DMS79 treated with DMSO at 0.1 percent for 48 hours (cell line): ENCODE data around the gene TSHZ3.

Experiments used
- DNase-seq: peaks from one replicate; lab custom pipeline; 2025; lab: John Stamatoyannopoulos, UW

Gene TSHZ3

DNA sequence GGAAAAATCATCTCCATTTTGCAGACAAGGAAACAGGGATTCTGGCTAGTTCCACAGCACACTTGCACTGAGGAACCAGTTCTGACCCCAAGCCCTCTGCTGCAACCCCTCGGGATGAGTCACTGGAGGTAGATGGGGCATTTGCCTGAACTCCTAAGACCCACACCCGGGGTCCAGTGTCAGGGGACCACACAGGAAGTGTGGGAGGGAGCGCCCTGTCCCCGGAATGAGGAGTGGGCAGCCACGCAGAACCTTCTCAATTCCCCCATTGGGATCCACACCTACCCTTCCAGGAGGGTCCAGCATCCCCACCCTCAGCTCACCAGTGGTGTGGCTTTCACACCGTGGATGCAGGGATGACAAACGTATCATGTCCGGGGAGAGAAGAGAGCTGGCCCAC, 62.7 kb downstream of the TSHZ3 start:
- no peak for DNase-seq

DNA sequence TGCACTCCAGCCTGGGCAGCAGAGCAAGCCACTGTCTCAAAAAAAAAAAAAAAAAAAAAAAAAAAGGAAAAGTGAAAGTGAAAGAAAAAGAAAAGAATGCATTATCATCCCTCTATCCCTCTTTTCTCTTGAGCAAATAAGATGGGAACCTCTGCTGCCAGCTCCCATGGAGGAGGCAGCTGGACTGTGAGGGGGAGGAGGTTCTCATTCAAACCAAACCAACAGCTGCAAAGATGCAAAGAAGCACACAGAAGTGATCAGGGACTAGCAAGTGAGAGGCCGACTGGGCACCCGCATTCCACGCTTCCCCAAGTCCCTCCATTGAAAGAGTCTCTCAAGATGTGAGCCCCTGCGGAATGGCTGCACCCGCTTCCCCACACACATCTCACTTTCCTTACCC, 63.5 kb downstream of the TSHZ3 start:
- DNase-seq = peak; percentile 24

DNA sequence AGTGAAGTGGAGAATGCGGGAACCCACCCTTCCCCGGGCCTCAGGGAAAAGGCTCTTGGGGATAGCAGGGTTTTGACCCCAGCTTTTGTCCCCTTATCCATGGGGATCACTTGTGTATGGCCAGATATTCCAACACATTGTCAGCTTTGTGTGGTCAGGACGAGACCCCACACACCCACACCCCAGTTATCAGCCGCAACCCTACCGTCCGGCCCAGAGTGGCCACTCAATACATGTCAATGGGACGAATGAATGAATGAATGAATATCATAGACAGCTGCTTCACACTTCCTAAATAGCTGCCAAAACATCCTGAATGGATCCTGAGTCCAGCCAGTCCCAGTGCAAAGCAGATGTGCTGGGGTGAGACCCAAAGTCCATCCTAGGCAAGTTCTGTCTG, 64.6 kb downstream of the TSHZ3 start:
- no peak for DNase-seq

DNA sequence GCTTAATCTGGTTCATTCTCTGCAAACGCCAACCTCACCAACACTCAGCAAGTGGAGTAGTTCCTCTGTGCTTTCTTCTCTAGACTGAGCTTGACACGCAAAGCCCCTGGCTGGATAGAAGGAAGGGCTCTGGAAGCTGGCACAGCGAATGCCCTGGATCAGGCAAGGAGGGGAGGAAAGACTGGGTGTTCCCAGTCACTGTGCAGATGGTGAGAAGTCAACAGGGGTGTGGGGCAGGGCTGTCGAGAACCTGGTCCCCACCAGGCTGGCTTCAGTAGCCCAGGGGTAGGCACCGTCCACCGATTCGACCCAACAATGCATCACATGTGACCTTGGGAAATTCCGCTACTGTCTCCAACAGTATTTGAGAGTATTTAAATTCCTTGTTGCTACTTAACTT, 65.5 kb downstream of the TSHZ3 start:
- DNase-seq = no peak

DNA sequence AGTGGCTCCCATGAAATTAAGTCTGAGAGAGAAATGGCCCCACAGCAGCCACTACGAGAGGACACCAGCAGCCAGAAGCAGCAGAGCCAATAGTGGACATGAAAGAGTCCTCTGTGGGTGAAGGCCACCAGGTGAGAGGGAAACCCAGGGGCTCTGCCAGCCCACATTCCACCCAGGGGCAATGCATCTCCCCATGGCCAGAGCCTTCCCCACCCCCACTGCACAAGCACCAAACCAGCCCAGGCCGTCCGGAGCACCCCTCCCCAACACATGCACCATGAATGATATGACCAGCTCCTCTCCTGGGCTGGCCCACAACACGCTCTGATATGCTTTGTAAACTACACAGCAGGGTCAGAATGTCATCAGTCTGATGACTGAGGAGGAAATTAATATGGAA, 66.9 kb downstream of the TSHZ3 start:
- DNase-seq = no peak

DNA sequence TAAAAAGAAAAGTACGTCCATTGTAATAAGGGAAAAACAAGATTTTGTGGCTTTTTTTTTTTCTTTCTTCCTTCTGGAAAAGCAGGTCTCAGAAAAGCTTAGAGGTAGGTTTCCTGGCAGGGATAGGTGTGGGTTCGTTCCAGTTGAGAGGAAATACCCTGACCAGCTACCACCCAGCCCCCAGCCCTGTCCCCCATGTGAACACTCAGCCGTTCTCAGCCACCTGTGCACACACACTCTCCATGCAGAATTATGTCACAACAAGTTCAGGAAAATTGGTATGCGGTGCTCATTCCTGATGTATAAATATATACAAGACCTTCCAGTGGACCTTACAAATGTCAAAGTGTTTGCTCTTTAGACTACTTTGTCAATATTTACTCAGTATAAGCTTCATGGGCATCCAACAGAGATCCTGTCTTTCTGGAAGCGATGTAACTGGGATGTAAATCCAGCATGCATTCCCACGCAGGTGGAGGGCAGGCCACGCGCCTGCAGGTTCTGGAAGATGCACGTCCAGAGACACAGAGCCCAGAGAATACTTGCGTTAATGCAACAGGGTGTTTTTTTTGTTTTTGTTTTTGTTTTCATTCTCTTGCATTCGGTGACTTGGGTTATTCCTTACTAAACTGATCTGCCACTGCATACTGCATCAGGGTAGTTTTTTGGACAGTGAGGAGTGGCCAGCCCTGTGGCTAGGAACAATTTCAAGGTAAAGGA, 68.8 kb downstream of the TSHZ3 start:
- DNase-seq = peak; percentile 10

DNA sequence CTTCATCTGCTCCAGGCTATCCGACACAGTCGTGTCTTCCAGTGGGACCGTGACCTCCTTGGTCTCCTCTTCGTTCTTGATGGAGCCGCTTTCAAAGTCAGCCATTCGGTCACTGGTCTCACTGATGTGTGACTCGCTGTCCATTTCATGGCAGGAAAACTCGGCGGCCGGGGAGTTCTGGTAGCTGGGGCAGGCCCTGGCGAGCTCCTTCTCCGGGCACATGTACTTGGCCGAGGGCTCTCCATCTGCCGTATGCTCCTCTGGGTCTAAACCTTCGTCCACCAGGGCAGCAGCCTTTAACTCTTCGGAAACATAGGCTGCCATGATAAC, 69.8 kb downstream of the TSHZ3 start:
- no peak for DNase-seq

DNA sequence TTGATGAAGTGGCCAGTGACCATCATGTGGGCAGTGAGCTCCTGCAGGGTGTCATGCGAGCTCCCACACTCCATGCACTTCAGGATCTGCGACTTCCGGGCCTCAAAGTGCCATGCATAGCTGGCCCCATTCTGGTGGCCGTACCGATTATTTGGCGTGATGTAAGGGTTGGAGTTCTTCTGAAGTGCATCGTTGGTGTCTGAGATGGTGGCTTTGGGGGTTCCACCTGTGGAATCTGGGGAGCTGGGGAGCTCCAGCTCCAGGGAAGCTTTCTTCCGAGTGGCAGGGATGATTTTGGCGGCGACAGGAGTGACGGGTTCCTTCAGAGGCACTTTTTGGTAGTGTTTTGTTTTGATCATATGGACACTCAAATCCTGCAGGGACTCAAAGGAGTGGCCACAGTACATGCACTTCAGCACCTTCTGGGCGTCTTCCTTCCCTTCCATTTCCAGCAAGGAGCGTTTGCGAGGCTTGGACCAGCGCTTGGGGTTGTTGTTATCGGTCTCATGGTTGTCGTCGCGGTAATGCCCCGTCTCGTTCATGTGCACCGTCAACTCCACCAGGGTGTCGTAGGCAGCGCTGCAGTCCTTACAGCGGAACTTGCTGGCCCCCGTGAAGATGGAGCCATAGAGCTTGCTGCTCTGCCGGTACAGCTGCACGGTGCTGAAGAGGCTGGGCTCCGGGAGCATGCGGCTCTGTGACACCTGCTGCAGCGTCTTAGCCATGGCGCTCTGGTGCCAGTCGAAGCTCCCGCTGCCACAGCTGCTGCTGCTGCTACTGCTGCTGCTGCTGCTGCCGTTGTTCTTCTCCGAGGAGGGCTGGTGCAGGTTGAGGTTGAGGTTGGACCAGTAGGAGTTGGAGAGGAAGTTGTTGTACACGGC, 70.4 kb downstream of the TSHZ3 start:
- DNase-seq = no peak

DNA sequence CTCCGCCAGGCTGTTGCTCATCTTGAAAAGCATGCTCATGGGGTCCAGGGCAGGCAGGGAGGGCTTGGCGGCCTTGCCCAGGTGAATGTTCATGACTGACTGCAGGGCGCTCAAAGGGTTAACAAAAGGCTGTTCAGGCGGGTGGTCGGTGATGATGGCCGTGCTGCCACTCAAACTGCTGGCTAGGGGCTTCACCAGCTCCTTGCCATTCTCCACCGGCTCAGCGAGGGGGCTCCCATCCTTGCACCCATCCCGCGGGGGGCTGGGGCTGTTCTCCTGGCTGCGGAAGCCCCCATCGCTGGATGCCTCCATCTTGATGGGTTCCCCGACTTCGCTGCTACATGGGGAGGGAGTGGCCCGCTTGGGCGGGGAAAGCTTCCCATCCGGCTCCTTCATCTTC, 71.7 kb downstream of the TSHZ3 start:
- DNase-seq = no peak

DNA sequence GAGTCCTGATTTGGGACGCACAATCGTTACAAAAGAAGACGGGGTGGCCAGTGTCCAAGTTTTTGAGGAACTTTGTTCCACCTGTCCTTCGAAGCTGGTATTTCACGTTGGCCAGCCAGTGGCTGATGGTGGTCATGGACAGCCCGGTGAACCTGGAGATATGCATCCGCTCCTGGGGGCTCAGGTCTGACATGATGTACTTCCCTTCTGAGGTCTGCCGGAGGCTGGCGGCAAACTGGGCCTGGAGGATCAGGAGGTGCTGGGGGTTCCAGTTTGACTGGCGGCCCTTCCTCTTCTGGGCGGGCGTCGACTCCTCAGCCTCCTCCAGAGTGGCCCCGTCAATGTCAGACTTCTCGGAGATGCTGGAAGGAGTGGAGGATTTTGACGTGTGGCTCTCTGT, 72.4 kb downstream of the TSHZ3 start:
- DNase-seq = no peak

DNA sequence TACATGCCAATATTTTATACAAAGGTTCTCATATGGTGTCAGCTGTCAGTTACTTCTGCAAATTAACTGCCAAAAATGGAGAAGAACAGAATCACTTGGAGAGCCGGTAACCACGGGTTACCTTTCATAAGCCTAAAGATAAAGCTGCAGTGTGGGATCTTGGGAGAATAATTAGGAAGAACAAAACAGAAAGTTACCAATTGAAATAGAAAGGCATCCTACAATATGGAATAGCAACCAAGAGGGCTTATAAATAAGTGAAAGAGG, 74.2 kb downstream of the TSHZ3 start:
- DNase-seq = peak; percentile 12

DNA sequence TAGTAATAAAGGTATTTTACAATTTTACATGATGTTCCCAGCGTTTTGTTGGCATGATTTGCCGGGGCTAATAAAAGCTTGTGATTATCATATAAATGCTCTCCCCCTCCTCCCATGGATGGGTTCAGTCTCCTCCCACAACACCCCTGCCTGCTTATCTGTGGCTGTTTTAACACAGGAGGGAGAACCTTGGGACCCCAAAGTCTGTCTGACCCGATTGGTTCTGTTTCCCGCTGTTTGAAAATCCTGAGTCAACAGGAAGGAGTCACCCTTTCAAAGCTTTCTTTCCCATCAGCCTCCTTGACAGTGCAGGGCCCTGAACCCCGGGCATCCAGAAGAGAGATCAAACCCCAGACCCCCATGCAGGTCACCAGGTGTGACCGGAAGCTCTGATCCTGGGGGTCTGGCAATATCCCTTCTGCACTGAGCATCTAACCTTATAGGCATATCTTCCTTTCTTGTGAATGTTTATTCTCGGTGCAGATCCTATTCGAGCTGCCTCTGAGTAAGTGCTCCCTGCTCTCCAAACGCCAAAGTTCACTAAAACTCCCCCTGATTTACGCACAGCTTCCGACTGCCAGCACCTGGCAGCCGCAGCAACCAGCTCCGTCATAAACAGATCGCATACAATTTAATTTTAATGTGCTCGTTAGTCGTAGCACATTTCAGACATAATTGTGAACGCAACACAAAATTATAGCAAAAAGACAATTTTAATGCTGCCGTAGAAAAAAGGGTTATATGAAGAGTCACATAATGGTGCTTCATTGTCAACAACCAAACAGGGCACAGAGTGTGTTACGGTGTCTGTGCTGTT, 74.8 kb downstream of the TSHZ3 start:
- DNase-seq = peak; percentile 12

DNA sequence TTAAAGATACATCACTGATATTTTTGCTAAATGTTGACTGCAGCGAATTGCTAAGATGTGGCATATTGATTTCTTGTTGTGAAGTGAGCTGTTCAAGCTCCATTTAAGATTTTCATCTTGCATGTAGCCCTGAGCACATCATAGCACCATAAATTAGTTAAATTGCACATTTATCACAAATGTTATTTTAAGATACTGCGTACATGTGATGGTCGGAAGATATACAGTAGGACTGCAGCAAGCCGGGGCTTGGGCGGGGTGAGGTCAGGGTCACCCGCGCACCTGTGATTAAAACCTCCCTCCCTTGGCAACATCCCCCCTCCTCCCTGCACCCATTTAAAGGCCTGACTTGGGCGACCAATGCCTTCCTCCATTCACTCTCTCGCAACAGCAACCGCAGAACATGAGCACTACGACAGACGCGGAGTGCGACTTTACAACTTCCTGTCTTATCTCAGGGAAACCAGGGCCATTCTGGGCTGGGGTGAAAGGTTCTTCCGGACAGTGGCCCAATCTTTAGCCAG, 76.6 kb downstream of the TSHZ3 start:
- no peak for DNase-seq

DNA sequence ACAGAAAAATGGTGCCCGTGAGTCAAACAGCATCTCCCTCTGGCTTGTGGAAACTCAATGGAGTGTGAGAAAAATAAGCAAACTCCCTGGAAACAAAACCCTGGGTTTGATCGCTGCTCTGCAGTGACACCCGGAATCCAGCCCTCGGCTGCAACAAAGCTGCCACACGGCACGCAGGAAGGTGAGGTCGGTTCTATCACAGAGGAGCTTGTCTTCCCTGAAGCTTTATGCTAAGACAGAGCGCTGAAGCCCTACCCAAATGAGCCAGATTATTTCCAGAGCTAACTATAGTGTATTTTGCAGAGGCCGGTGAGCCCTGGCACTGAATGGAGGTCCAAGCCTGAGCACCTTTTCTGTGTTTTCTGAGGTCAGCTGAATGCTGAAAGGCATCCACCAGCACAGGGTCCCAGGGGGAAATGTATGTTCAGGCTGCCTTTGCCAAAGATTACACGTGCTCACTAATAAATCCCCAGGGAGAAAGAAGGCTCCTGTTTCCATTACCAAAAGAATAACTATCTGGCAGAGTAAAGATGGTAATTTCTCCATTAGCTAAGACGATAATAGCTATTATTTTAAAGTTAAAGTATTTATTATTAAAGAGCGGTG, 77.8 kb downstream of the TSHZ3 start:
- no peak for DNase-seq

DNA sequence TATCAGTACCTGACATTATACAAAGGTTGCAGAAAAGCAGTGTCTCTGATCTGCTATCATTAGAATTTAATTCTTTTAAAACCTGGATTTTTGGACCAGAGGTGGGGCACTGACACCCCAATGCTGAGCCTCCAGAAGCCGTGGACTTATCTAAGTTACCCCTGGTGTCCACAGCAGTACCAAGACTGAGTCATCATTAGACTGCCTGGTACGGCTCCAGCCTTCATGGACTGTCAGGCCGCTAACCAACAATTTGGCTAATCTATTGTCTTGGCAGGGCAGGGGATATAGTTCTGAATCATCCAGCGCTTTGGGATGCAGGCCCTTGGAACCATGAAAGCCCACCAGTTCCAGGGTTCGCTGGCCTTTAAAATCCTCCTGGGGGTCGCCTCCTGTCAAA, 78.3 kb downstream of the TSHZ3 start:
- no peak for DNase-seq

DNA sequence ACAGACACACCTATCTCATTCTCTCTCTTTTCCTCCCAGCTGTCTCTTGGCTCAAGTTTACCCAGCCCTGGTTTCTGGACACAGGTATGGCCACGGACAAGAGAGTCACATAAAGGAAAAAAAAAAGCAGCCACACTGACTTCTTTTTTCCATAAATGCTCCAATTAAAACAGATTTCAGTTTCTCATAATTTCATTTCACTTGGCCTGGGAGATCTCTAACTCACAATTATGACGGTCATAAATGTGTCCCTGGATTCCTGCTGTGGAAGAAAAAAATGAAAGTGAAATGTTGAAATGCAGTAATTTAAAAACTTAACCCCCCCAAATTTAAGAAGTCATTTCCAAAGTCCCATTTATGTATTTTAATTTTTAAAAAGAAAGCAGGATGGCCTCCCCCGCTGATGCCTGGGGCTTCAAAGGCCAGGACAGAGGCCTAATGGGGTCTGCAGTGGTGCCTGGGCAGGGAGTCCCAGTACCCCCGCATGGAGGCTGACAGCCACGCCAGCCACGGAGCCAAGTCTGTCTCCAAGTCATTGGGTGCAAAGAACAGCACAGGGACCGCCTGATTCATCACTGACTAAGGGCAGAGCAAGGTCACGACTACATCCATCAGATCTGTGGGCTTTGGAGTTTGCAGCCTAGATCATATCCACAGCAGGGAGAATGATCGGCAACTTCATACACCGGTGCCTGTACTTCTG, 79.7 kb downstream of the TSHZ3 start:
- DNase-seq = no peak

DNA sequence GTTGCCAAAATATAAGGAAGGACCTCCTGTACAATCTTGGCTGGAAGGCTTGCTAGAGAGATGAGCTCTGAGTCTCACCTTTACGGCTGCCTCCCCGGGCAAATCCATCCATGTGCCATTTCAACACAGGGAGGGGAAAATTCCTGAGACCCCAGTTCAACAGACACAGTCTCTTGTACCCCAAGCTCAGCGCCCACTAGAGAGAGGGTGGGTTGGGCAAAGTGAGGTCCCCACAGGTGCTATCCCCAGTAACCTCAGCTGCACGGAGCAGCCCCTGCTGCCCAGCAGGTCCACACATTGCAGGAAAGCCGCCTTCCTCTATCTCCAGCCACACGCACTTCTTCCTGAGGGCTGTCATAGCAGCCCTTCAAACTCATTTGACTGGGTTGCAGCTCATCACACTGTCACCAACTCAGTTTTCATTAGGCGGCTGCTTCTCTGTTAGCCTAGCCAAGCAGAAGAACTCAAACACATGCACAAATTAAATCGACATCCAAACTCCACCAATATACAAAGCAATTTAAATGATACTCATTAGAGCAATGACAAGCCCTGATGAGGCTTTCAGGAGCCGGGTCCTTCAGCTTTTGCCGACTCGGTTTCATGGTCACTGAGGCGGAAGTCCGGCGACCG, 80.4 kb downstream of the TSHZ3 start:
- no peak for DNase-seq

DNA sequence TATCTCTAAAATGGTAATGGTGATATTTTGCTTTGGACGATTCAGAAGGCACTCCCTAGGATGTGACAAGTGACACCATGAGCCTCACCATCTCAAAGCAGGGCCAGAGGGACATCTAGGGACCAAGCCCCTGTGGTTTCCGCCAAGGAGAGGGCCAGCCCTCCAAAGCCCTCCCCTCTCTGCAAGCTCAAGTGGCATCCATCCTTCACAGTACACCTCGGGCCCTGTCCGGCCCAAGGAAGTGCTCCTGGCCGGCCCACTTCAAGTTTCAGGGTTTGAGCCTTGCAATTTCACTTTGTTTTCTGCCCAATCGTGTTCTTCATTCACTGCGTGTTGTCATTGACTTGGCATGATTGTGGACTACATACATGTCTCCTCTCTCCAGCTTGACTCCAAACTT, 82.5 kb downstream of the TSHZ3 start:
- no peak for DNase-seq

DNA sequence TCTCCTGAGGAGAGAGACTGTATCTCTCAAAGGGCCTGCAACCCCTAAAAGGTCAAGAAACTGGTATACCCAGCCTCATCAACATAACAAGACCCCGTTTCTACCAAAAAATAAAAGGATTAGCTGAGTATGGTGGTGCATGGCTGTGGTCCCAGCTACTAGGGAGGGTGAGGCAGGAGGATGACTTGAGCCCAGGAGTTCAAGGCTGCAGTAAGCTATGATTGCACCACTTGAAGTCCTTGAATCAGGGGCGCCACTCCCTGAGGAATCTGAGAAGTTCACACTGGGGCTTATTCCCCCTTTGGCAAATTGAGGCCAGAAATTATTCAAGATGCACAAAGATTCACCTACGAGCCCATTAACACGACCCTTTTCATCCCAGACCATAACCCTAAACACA, 83.0 kb downstream of the TSHZ3 start:
- DNase-seq = no peak

DNA sequence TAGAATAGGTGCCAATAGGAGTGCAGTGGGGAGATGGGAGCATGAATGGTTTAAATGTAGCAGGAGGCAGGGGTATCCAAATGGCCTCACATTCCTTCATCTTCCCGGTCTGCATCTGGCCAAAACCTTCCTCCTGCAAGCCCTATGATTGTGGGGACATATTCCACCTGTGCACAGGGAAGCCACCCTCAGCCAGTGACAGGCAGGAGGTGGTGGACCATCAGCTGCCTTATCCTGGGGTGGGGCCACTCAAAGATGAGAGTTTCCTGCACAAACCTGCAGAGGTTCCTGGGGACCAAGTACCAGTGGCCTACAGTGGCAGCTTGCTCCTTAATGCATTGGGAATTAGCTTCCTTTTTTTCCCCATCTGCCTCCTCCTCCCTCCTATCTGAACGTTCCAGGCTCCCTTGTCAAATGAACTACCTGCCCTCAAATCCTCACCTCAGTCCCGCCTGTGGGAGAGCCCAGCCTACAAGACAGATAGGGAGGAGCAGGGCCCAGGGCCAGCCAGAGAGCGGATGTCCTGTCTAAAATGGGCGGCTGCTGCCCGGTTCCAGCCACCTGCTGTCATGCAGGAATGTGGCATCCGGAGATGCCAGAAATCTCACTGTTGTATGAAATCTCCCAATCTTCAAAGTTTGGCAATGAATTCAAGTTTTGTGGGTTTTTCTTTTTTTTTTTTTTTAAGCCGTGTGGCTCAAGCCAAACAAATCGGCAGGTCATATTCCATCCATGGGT, 85.0 kb downstream of the TSHZ3 start:
- no peak for DNase-seq

DNA sequence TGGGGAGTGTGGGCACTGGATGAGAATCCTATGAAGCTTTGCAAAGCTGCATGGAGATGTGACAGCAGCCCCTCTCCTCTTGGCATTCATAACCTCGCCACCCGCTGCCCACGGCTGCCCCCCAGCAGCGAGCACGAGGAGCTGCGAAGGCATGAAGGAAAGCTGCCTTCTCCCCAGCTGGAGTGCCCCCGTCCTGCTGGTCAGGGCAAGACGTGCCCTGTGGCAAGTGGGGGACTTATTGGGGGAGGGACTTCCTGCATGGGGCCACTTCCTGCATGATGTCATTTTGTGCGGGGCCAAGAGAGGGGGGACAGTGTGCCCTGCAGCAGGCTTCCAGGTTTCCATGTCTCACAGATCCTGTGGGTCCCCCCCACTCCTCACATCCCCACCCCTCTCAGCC, 85.9 kb downstream of the TSHZ3 start:
- DNase-seq = no peak
